ENCODE results near the gene SYNE1.

GRCh38 chr6:152661776-152662175 lies 24.6 kb upstream of the SYNE1 start:
- TF ChIP-seq EP300 (IDR thresholded peaks at IDR 0.05) (no peak), CTCF (IDR thresholded peaks at IDR 0.05) (no peak)
